Kidney epithelial cell (primary cell): ENCODE data around the gene PDZRN4. TPM values are rescaled to one million over a fixed set of nuclear protein-coding genes. Genes with fewer than 3 reads are reported as not detected.

Source experiments
- DNase-seq: peaks from one replicate; pipeline ENCODE4 v3.0.0-alpha.2; 2010; ENCODE audit warnings: low read depth
- H3K27me3 ChIP-seq: 2 replicates; pipeline ENCODE4 v1.6.0; 2011; ENCODE audit warnings: low read length; ENCODE audit not compliant: control insufficient read depth, insufficient read depth
- H3K36me3 ChIP-seq: 2 replicates; pipeline ENCODE4 v1.5.1; 2011; ENCODE audit warnings: low read length; ENCODE audit not compliant: control insufficient read depth, insufficient read depth
- H3K4me3 ChIP-seq: 2 replicates; pipeline ENCODE4 v1.5.1; 2011; ENCODE audit warnings: low read depth, mild to moderate bottlenecking, control low read depth, low read length
- total RNA-seq: library from RNA; depleted of rRNA; stranded (reverse); fragments of >200 nt; gene quantifications from 2 replicates; pipeline ENCODE4 v1.2.3, GENCODE V29; 2015
- TF ChIP-seq, protein P1 (sequence below): IDR thresholded peaks from 2 replicates; pipeline ENCODE4 v1.5.1; 2011; ENCODE audit warnings: mild to moderate bottlenecking, moderate library complexity, low read length, control low read depth, inconsistent platforms; ENCODE audit not compliant: insufficient read depth, poor library complexity, severe bottlenecking

PDZRN4 gene
- total RNA-seq, 1 donor from 2014 or later, result not detected

DNA sequence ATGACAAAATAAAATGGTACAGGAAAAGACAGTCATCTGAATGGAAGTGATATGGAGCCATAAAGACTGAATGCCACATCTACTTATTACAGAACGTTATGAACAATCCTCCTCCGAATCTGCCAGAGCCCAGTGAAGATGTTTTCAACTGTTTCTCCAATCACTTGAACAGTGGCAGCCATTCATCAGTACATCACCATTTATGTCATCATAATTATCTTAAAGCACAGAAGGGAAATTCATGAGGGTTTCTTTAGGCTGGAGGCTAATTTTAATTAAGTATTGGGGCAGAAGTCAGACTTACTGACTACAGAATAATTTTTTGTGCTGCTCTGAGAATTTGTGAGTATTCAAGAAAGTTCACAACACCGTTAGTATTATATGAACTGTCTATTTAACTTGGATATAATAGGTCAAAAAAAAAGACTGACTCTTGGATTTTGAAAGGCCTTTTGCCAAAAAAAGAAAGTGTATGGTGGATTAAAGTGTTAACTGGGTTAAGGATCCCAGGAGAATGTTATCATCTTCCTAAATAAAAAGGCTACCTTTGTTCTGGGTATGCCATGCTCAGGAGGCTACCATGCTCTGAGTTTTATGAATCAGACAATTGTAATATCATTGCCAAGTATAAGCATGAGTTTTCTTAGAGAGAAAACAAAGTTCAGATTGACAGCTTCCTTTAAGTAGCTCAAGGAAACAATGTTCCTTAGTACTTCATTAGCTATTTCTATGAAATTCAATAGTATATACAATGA, 40.1 kb downstream of the PDZRN4 start:
- no peaks in the 10 kb centered on the region for H3K36me3 ChIP-seq
- TF ChIP-seq, protein P1, sequence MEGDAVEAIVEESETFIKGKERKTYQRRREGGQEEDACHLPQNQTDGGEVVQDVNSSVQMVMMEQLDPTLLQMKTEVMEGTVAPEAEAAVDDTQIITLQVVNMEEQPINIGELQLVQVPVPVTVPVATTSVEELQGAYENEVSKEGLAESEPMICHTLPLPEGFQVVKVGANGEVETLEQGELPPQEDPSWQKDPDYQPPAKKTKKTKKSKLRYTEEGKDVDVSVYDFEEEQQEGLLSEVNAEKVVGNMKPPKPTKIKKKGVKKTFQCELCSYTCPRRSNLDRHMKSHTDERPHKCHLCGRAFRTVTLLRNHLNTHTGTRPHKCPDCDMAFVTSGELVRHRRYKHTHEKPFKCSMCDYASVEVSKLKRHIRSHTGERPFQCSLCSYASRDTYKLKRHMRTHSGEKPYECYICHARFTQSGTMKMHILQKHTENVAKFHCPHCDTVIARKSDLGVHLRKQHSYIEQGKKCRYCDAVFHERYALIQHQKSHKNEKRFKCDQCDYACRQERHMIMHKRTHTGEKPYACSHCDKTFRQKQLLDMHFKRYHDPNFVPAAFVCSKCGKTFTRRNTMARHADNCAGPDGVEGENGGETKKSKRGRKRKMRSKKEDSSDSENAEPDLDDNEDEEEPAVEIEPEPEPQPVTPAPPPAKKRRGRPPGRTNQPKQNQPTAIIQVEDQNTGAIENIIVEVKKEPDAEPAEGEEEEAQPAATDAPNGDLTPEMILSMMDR, result no peak
- no peak for DNase-seq
- no peak overlapping the region for H3K4me3 ChIP-seq
- no peaks in the 10 kb centered on the region for H3K27me3 ChIP-seq

GRCh38 chr12:41230756-41231155, 42.6 kb downstream of the PDZRN4 start:
- Histone ChIP-seq H3K27me3 (no peaks in the 10 kb centered on the region), H3K36me3 (no peaks in the 10 kb centered on the region), H3K4me3 (no peak overlapping the region)
- DNase-seq, result no peak
- TF ChIP-seq, protein P1, result no peak

GRCh38 chr12:41234692-41235091, 46.6 kb downstream of the PDZRN4 start:
- DNase-seq, result no peak
- Histone ChIP-seq H3K36me3 (no peaks in the 10 kb centered on the region), H3K4me3 (no peak overlapping the region), H3K27me3 (no peaks in the 10 kb centered on the region)
- TF ChIP-seq, protein P1, result no peak

DNA sequence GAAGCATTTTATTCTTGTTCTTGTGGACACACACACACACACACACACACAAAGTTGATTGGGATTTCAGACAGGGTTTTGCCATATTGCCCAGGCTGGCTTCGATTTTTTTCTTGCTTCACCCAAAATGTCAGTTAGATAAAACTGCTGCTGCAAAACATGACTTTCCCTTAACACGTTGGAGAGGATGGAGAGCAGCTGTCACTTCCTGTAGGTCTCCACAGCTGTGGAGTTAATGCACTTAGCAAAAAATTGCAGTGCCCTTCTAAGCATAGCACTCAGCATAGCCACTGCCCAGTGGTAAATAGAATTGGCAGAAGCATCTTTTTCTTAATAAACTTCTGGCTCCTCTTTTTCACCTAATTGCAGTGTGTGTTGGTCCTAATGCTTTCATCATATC, 54.5 kb downstream of the PDZRN4 start:
- TF ChIP-seq, protein P1, result no peak
- Histone ChIP-seq H3K36me3 (no peaks in the 10 kb centered on the region), H3K27me3 (no peaks in the 10 kb centered on the region), H3K4me3 (no peak overlapping the region)
- no peak for DNase-seq

GRCh38 chr12:41248391-41248790, 60.3 kb downstream of the PDZRN4 start:
- TF ChIP-seq, protein P1, result no peak
- H3K4me3 ChIP-seq, result no peak overlapping the region
- H3K36me3 ChIP-seq, result no peaks in the 10 kb centered on the region
- H3K27me3 ChIP-seq, result no peaks in the 10 kb centered on the region
- no peak for DNase-seq

DNA sequence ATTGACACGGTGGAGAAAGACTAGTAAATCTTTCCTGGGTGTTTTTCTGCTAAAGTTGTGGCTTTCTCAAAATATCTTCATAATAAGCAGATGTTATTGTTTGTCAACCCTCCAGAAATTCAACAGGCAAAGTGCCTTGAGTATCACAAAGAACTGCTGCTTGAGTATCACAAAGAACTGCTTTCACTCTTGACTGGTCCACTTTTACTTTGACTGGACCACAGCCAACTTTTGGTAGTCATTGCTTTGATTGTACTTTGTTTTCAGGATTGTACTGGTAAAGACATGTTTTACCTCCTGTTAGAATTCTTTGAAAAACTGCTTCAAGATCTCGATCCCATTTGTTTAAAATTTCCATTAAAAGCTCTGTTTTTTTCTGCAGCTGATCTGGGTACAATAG, 62.6 kb downstream of the PDZRN4 start:
- Histone ChIP-seq H3K4me3 (no peak overlapping the region), H3K36me3 (no peaks in the 10 kb centered on the region), H3K27me3 (no peaks in the 10 kb centered on the region)
- TF ChIP-seq, protein P1, result no peak
- no peak for DNase-seq
